ENCODE data around the gene INSR. TPM values are rescaled to one million over a fixed set of nuclear protein-coding genes. Genes with fewer than 3 reads are reported as not detected.

The INSR gene
- total and polyA plus RNA-seq, 10 of the 15 experiments (the other 5 are each of a cell fraction or from before 2014, with no cell fraction given) = 4.2 to 34.9 (median 13.6) TPM

- Histone ChIP-seq H3K79me2 (ENCODE audit: control insufficient read depth, insufficient read depth, low read length) (peaks cover 40% of the 10 kb centered on the region), H3K9me3 (replicated peaks; ENCODE audit: control insufficient read depth, insufficient read depth, low read length) (0 out of 3 replicates have a peak, but pooled peaks cover 1% of the 10 kb centered on the region), H3K9ac (ENCODE audit: control insufficient read depth, insufficient read depth, low read length) (peak overlapping the region; percentile 71), H3K4me1 (ENCODE audit: control insufficient read depth, insufficient read depth, low read length) (peaks cover 77% of the 10 kb centered on the region), H3K36me3 (ENCODE audit: control insufficient read depth in 2 of 2, insufficient read depth in 2 of 2, low read length in 1 of 2) (peaks cover 5 to 9% of the 10 kb centered on the region in 2 experiments; a peak in 3 of 4 replicates), H4K20me1 (ENCODE audit: control insufficient read depth, insufficient read depth) (no peaks in the 10 kb centered on the region), H2AFZ (ENCODE audit: control insufficient read depth, low read depth, low read length) (no peak overlapping the region), H3K4me2 (ENCODE audit: control insufficient read depth, insufficient read depth) (peak overlapping the region; percentile 60), H3K4me3 (peak overlapping the region; percentile 31; the same call in 1 of the 2 replicates), H3K27me3 (replicated peaks in 1 of 2; ENCODE audit: control insufficient read depth in 2 of 2, insufficient read depth in 2 of 2, low read length in 1 of 2) (no peaks in the 10 kb centered on the region), H3K27ac (ENCODE audit: control insufficient read depth, insufficient read depth) (peak overlapping the region; percentile 94)
- BruUV-seq (replicated peaks) = TSS peak; percentile 63
- intact Hi-C loops (cut with micrococcal nuclease; ENCODE audit: unreplicated experiment) = loop anchor here (2.0 kb wide), 1 partner anchor 150 kb away; no protein-coding TSS in a partner anchor
- FAIRE-seq (no peak), DNase-seq (ENCODE audit: low read depth, low spot score) (no peak), ATAC-seq (no peak)
- ChIA-PET RAD21 (ENCODE audit: unreplicated experiment) (interaction anchor here (0.7 to 2.6 kb wide), 19 partner anchors 10 to 515 kb away, joined by 3 to 20 read pairs (median 6); partner anchors contain the start of genes ARHGEF18 and INSR), POLR2A (interaction anchor here (0.6 to 2.3 kb wide), 20 partner anchors 9 to 521 kb away, joined by 3 to 21 read pairs (median 4); partner anchors contain the start of gene ARHGEF18), CTCF (interaction anchor here (0.6 to 3.0 kb wide), 10 partner anchors 8 to 198 kb away, joined by 3 to 9 read pairs (median 3); no protein-coding TSS in a partner anchor), SMC1A (ENCODE audit: uncharacterized antibody, unreplicated experiment) (interaction anchor here (0.6 to 4.7 kb wide), 21 partner anchors 10 to 163 kb away, joined by 3 to 52 read pairs (median 5); no protein-coding TSS in a partner anchor)
- 77% methylated on average over 5 of the region's 5 CpGs for WGBS (ENCODE audit: insufficient coverage, insufficient replicate concordance, low lambda C conversion rate, missing lambda C conversion rate)
- in situ Hi-C loops (cut with MboI) = loop anchor here (10.0 kb wide), 1 partner anchor 522 kb away; the partner anchor contains the start of gene FCER2
- TF ChIP-seq ZBTB40 (IDR thresholded peaks at IDR 0.05; ENCODE audit: borderline replicate concordance) (0 out of 2 replicates have a peak, but pooled peaks have one; percentile 5), CUX1 (IDR thresholded peaks at IDR 0.05; ENCODE audit: insufficient replicate concordance, low read depth, low read length) (no peak), RUNX3 (IDR thresholded peaks at IDR 0.05; ENCODE audit: low read length) (0 out of 2 replicates have a peak, but pooled peaks have one; percentile 23)
Observed at GRCh38 chr19:7182489-7182888, 111.7 kb downstream of the INSR start.

Measured in GM12878 (cell line).